HFFc6 (cell line): Measurements from ENCODE around the gene ZCCHC7. TPM values are rescaled to one million over a fixed set of nuclear protein-coding genes. Genes with fewer than 3 reads are reported as not detected.
A peak's percentile ranks its signal among the peaks of the same experiment; 100 is the strongest.

Experiments used
- DNase-seq: peaks from one replicate; pipeline ENCODE4 v3.0.0-alpha.2; 2018
- H3K27ac Mint-ChIP-seq: 2 replicates; pipeline ENCODE4 v1.8.0; 2020; ENCODE audit warnings: mild to moderate bottlenecking, mixed read lengths
- H3K27me3 Mint-ChIP-seq: 2 replicates; pipeline ENCODE4 v1.8.0; 2021; ENCODE audit warnings: mild to moderate bottlenecking, moderate library complexity, mixed read lengths; ENCODE audit not compliant: insufficient read depth
- H3K36me3 Mint-ChIP-seq: 2 replicates; pipeline ENCODE4 v1.8.0; 2021; ENCODE audit warnings: low read depth, mixed read lengths
- H3K4me1 Mint-ChIP-seq: 2 replicates; pipeline ENCODE4 v1.8.0; 2020; ENCODE audit warnings: low read depth, mixed read lengths
- H3K4me3 Mint-ChIP-seq: 2 replicates; pipeline ENCODE4 v1.8.0; 2020; ENCODE audit warnings: mild to moderate bottlenecking, moderate library complexity, mixed read lengths
- H3K9me3 Mint-ChIP-seq: 2 replicates; pipeline ENCODE4 v1.8.0; 2020; ENCODE audit warnings: mild to moderate bottlenecking, mixed read lengths
- total RNA-seq, 6 experiments: library from RNA; stranded (reverse); fragmentation: NEBNext Ultra II Directional; extraction: Animal tissue kit (Norgen Biotek cat#: 25700); gene quantifications; 2 replicates in 1 of 6; 3 replicates in 5 of 6; pipeline ENCODE4 v1.2.3, GENCODE V29; 2021
- TF ChIP-seq, protein P1 (sequence below): fragments of 200-600 bp; sonication (generic); IDR thresholded peaks from 2 replicates; pipeline ENCODE4 v1.5.0; 2021; ENCODE audit warnings: antibody characterized with exemption, mild to moderate bottlenecking

The ZCCHC7 gene
- total RNA-seq, 6 experiments from 2014 or later, result 18.5 to 22.9 (median 18.8) TPM

DNA sequence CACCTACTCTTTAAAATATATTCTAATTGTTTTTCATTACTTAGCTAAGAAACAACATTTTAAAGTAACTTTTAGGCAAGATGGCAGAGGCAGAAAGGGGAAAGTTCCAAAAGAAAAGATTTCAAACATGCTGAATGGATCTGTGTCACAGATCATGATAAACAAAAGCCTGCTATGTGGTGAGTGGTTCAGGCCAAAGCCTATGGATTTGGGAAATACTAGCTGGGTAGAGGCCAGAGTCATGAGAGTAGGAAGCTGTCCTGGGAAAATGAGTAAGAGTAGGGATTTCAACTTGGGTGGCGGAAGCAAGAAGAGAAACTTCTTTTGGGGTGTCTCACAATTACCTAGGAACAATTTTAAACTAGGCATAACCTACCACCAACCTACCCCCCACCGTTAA is 233.4 kb downstream of the ZCCHC7 start:
- Mint-ChIP-seq H3K27ac (no peak overlapping the region), H3K9me3 (no peaks in the 10 kb centered on the region), H3K27me3 (peaks cover 2% of the 10 kb centered on the region), H3K4me3 (no peak overlapping the region), H3K36me3 (peaks cover 13% of the 10 kb centered on the region), H3K4me1 (peaks cover 16% of the 10 kb centered on the region)
- no peak for DNase-seq
- TF ChIP-seq, protein P1, sequence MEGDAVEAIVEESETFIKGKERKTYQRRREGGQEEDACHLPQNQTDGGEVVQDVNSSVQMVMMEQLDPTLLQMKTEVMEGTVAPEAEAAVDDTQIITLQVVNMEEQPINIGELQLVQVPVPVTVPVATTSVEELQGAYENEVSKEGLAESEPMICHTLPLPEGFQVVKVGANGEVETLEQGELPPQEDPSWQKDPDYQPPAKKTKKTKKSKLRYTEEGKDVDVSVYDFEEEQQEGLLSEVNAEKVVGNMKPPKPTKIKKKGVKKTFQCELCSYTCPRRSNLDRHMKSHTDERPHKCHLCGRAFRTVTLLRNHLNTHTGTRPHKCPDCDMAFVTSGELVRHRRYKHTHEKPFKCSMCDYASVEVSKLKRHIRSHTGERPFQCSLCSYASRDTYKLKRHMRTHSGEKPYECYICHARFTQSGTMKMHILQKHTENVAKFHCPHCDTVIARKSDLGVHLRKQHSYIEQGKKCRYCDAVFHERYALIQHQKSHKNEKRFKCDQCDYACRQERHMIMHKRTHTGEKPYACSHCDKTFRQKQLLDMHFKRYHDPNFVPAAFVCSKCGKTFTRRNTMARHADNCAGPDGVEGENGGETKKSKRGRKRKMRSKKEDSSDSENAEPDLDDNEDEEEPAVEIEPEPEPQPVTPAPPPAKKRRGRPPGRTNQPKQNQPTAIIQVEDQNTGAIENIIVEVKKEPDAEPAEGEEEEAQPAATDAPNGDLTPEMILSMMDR, result no peak

DNA sequence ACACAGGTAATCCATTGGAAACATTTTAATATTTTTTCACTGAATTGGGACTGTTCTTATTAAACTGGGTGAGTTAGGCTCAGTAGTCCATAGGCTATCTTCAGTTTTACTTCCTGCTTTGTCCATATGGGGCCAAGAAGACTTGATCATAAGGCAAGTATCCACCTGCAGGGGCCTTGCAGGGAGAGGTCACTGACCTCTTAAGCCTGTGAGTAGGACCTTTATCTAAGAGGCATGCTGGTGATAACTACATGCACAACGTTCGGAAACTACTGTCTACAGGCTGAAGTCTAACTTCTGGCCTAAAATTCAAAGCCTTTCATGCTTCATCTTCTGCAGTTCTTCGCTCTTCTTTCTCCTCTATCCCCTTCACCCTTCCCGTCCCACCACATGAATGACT is 242.1 kb downstream of the ZCCHC7 start:
- H3K4me3 Mint-ChIP-seq, result no peak overlapping the region
- H3K27ac Mint-ChIP-seq, result no peak overlapping the region
- H3K36me3 Mint-ChIP-seq, result 0 out of 2 replicates have a peak, but pooled peaks cover 5% of the 10 kb centered on the region
- H3K9me3 Mint-ChIP-seq, result no peaks in the 10 kb centered on the region
- no peaks in the 10 kb centered on the region for H3K27me3 Mint-ChIP-seq
- DNase-seq, result no peak
- TF ChIP-seq, protein P1, result no peak
- peaks cover 5% of the 10 kb centered on the region; the same call in 1 of the 2 replicates for H3K4me1 Mint-ChIP-seq

DNA sequence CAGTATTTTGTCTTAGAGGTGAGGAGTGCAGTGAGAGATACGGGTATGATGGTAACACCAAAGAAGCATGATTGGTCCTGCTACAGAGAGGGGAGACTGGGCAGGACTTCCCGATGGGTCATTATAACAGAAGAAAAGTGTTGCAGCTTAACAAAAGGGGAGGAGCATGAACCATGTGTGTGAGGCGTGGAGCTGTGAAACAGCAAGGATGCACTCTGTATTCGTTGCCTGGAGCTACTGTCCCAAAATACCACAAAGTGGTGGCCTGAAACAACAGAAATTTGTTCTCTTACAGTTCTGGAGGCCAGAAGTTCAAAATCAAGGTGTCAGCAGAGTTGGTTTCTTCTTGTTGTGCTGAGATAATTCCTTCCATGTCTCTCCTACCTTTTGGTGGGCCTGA is 242.8 kb downstream of the ZCCHC7 start:
- no peaks in the 10 kb centered on the region; the same call in 1 of the 2 replicates for H3K27me3 Mint-ChIP-seq

DNA sequence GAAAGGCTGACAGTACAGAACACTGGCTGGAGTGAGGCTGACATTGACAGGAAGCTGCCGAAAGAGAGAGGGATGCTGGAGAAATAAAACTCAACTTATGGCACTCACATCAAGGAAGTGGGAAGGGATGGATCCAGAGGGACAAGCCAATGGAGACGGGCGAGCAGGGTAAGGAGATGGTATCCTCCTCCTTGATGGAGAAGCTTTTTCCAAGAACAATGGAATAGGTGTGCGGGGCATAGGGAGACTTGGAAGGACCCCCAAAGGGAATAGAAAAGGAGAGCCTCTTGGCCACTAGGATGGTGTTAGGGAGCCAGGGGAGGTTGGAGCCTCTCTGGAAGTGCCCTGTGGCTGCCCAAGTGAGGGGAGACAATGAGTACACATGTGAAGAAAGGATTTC is 243.8 kb downstream of the ZCCHC7 start:
- H3K27ac Mint-ChIP-seq, result no peak overlapping the region
- no peak for DNase-seq
- TF ChIP-seq, protein P1, result no peak
- H3K27me3 Mint-ChIP-seq, result no peaks in the 10 kb centered on the region; the same call in 1 of the 2 replicates
- H3K4me3 Mint-ChIP-seq, result no peak overlapping the region
- H3K9me3 Mint-ChIP-seq, result no peaks in the 10 kb centered on the region
- peaks cover 5% of the 10 kb centered on the region; the same call in 1 of the 2 replicates for H3K4me1 Mint-ChIP-seq
- 0 out of 2 replicates have a peak, but pooled peaks cover 5% of the 10 kb centered on the region for H3K36me3 Mint-ChIP-seq

More for the DNA sequence above, 242.8 kb downstream of the ZCCHC7 start:
- Mint-ChIP-seq H3K36me3 (0 out of 2 replicates have a peak, but pooled peaks cover 5% of the 10 kb centered on the region), H3K27ac (no peak overlapping the region), H3K4me3 (no peak overlapping the region), H3K9me3 (no peaks in the 10 kb centered on the region), H3K4me1 (peaks cover 5% of the 10 kb centered on the region; the same call in 1 of the 2 replicates)
- DNase-seq, result no peak
- TF ChIP-seq, protein P1, result no peak

DNA sequence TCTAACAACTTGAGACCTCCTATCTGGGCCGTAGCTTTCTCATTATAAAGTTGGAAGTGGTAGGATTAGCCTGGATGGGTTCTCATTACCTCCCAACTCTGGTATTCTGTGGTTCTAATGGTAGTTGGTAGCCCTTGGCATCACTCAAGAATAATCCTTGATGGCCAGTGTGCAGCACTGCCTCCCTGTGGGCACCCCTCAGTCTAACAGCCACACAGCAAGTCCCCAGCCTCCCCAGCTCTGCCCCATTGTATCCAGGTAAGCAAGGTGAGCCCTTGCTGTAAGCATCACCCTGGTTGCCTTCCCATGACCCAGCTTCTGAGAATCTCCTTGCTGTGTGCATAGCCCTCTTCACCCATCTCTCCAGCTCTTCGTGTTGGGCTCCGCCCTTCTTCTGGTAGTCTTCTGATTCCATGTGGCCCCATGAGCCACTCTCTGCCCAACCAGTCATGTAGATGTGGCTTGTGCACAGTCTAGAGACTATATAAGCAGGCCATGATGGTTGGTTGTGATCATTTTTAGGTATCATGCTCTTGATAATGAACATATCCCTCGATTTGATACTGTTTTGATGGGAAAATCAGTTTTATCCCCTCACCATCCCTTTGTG is 244.5 kb downstream of the ZCCHC7 start:
- Mint-ChIP-seq H3K9me3 (no peaks in the 10 kb centered on the region), H3K4me3 (no peak overlapping the region), H3K27ac (no peak overlapping the region), H3K27me3 (no peaks in the 10 kb centered on the region; the same call in 1 of the 2 replicates), H3K36me3 (0 out of 2 replicates have a peak, but pooled peaks cover 5% of the 10 kb centered on the region), H3K4me1 (peaks cover 5% of the 10 kb centered on the region; the same call in 1 of the 2 replicates)
- TF ChIP-seq, protein P1, result peak; percentile 51
- no peak for DNase-seq
